GM21381 (cell line): ENCODE measurements around the gene LMO3.

Experiments
- ATAC-seq: cut with Tn5 transposase; IDR thresholded peaks from one replicate; pipeline ENCODE4 v1.9.1; 2021; ENCODE audit warnings: mild to moderate bottlenecking, moderate library complexity; ENCODE audit not compliant: unreplicated experiment

The LMO3 gene

GRCh38 chr12:16602412-16602811 lies 3.5 kb downstream of the LMO3 start:
- no peak for ATAC-seq

- ATAC-seq, result no peak
Observed at GRCh38 chr12:16600525-16600924, 5.4 kb downstream of the LMO3 start.

- no peak for ATAC-seq
Observed at GRCh38 chr12:16599081-16599480, 6.9 kb downstream of the LMO3 start.

- ATAC-seq, result no peak
Observed at GRCh38 chr12:16594797-16595196, 11.2 kb downstream of the LMO3 start.

- no peak for ATAC-seq
Observed at GRCh38 chr12:16593546-16593945, 12.4 kb downstream of the LMO3 start.

- ATAC-seq, result no peak
Observed at GRCh38 chr12:16590645-16591044, 15.3 kb downstream of the LMO3 start.

- no peak for ATAC-seq
Observed at GRCh38 chr12:16588812-16589211, 17.1 kb downstream of the LMO3 start.

GRCh38 chr12:16587514-16587913 lies 18.4 kb downstream of the LMO3 start:
- no peak for ATAC-seq

GRCh38 chr12:16587110-16587453 lies 18.9 kb downstream of the LMO3 start:
- no peak for ATAC-seq

- no peak for ATAC-seq
Observed at GRCh38 chr12:16586350-16587109, 19.4 kb downstream of the LMO3 start.

GRCh38 chr12:16585781-16586180 lies 20.2 kb downstream of the LMO3 start:
- no peak for ATAC-seq

- ATAC-seq, result no peak
Observed at GRCh38 chr12:16583969-16584745, 21.8 kb downstream of the LMO3 start.

- no peak for ATAC-seq
Observed at GRCh38 chr12:16581416-16581815, 24.5 kb downstream of the LMO3 start.

- ATAC-seq, result no peak
Observed at GRCh38 chr12:16579041-16579440, 26.9 kb downstream of the LMO3 start.

GRCh38 chr12:16573398-16574077 lies 32.4 kb downstream of the LMO3 start:
- no peak for ATAC-seq

GRCh38 chr12:16568873-16569272 lies 37.1 kb downstream of the LMO3 start:
- ATAC-seq, result no peak

GRCh38 chr12:16564675-16565074 lies 41.3 kb downstream of the LMO3 start:
- no peak for ATAC-seq

- ATAC-seq, result no peak
Observed at GRCh38 chr12:16563504-16563903, 42.5 kb downstream of the LMO3 start.

- no peak for ATAC-seq
Observed at GRCh38 chr12:16562921-16563320, 43.0 kb downstream of the LMO3 start.

- no peak for ATAC-seq
Observed at GRCh38 chr12:16562435-16562834, 43.5 kb downstream of the LMO3 start.

- no peak for ATAC-seq
Observed at GRCh38 chr12:16560273-16560672, 45.7 kb downstream of the LMO3 start.

- ATAC-seq, result no peak
Observed at GRCh38 chr12:16555630-16556029, 50.3 kb downstream of the LMO3 start.
